Keratinocyte (primary cell): Measurements from ENCODE around the gene TUBE1. TPM values are rescaled to one million over a fixed set of nuclear protein-coding genes. Genes with fewer than 3 reads are reported as not detected.

Experiments used
- DNase-seq: peaks from one replicate; pipeline ENCODE4 v3.0.0-alpha.2; 2011; ENCODE audit warnings: low read depth, missing footprints, low spot score
- FAIRE-seq: peaks from 2 replicates; lab custom pipeline; 2011; peaks lifted over from hg19 to GRCh38; lab: Jason Lieb, UNC
- H2AFZ ChIP-seq: 2 replicates; pipeline ENCODE4 v1.6.0; 2012; ENCODE audit warnings: low read length, control low read depth, inconsistent platforms; ENCODE audit not compliant: control insufficient read depth
- H3K27ac ChIP-seq: 2 replicates; pipeline ENCODE4 v1.5.1; 2011; ENCODE audit warnings: low read length; ENCODE audit not compliant: control insufficient read depth, insufficient read depth
- H3K27me3 ChIP-seq: 3 replicates; pipeline ENCODE4 v1.6.0; 2011; ENCODE audit warnings: low read length; ENCODE audit not compliant: control insufficient read depth, insufficient read depth; ENCODE audit errors: extremely low read depth
- H3K36me3 ChIP-seq, 2 experiments: 2 replicates in 1 of 2; 3 replicates in 1 of 2; pipeline ENCODE4 v1.5.1; 2011; ENCODE audit warnings: low read length in 2 of 2, mild to moderate bottlenecking in 1 of 2; ENCODE audit not compliant: control insufficient read depth in 2 of 2, insufficient read depth in 2 of 2; ENCODE audit errors: extremely low read depth in 1 of 2
- H3K4me1 ChIP-seq: 3 replicates; pipeline ENCODE4 v1.5.1; 2011; ENCODE audit warnings: low read length; ENCODE audit not compliant: control insufficient read depth, insufficient read depth; ENCODE audit errors: extremely low read depth
- H3K4me2 ChIP-seq: 3 replicates; pipeline ENCODE4 v1.6.0; 2011; ENCODE audit warnings: low read depth, low read length; ENCODE audit not compliant: control insufficient read depth, insufficient read depth; ENCODE audit errors: extremely low read depth
- H3K4me3 ChIP-seq, 3 experiments: fragments of 200-600 bp in 1 of 3; sonication (generic) in 1 of 3; 2 replicates in 2 of 3; 3 replicates in 1 of 3; pipeline ENCODE4 v1.5.1; 2011 to 2016; ENCODE audit warnings: low read length in 3 of 3, mild to moderate bottlenecking in 3 of 3, control low read depth in 2 of 3, inconsistent platforms in 1 of 3, low read depth in 1 of 3, mixed read lengths in 1 of 3, mixed run types in 1 of 3, moderate library complexity in 1 of 3; ENCODE audit not compliant: control insufficient read depth in 2 of 3, insufficient read depth in 2 of 3; ENCODE audit errors: extremely low read depth in 1 of 3
- H3K79me2 ChIP-seq: 2 replicates; pipeline ENCODE4 v1.6.0; 2012; ENCODE audit warnings: low read length; ENCODE audit not compliant: control insufficient read depth, insufficient read depth
- H3K9ac ChIP-seq: 3 replicates; pipeline ENCODE4 v1.6.0; 2011; ENCODE audit warnings: low read length; ENCODE audit not compliant: control insufficient read depth, insufficient read depth; ENCODE audit errors: extremely low read depth
- H3K9me1 ChIP-seq: 3 replicates; pipeline ENCODE4 v1.6.0; 2011; ENCODE audit warnings: low read length; ENCODE audit not compliant: control insufficient read depth, insufficient read depth; ENCODE audit errors: extremely low read depth
- H3K9me3 ChIP-seq: 2 replicates; pipeline ENCODE4 v1.5.1; 2012; ENCODE audit warnings: low read depth, low read length; ENCODE audit not compliant: control insufficient read depth
- H4K20me1 ChIP-seq: 3 replicates; pipeline ENCODE4 v1.6.0; 2011; ENCODE audit warnings: low read length; ENCODE audit not compliant: control insufficient read depth, insufficient read depth; ENCODE audit errors: extremely low read depth
- EZH2 ChIP-seq: IDR thresholded peaks from one replicate; pipeline ENCODE4 v1.6.1; 2012; ENCODE audit warnings: inconsistent platforms, mild to moderate bottlenecking, low read length, moderate library complexity
- dilution Hi-C: fragments of 300-500 bp; cut with MboI; formaldehyde crosslinking; loops from one replicate; pipeline ENCODE4 v1.7.0; 2020; ENCODE audit warnings: low sequenced_read_pairs; ENCODE audit not compliant: extremely low pct_ligation_motif_present
- polyA plus RNA-seq, 5 experiments: library from polyadenylated mRNA; depleted of rRNA in 3 of 5; stranded (reverse) in 3 of 5; stranded (forward) in 1 of 5; unstranded in 1 of 5; fragments of >200 nt; gene quantifications; 1 replicate in 1 of 5; 2 replicates in 3 of 5; 3 replicates in 1 of 5; pipeline versions ENCODE4 v1.2.1 to v1.2.3, GENCODE V29; 2011 to 2012; ENCODE audit warnings: missing spikeins in 2 of 5, low read depth in 1 of 5, low replicate concordance in 1 of 5
- TF ChIP-seq, protein P1 (sequence below), 3 experiments: IDR thresholded peaks in 1 of 3; conservative IDR thresholded peaks in 1 of 3; optimal IDR thresholded peaks in 1 of 3; 2 replicates in 2 of 3; 3 replicates in 1 of 3; pipeline versions ENCODE3 to v1.5.1; 2011; ENCODE audit warnings: low read length in 3 of 3, mild to moderate bottlenecking in 3 of 3, moderate library complexity in 2 of 3, control low read depth in 1 of 3, inconsistent platforms in 1 of 3; ENCODE audit not compliant: insufficient read depth in 2 of 3; ENCODE audit errors: extremely low read depth in 1 of 3

TUBE1 gene
- polyA plus RNA-seq, 1 donor (not counting 4 experiments of a cell fraction or from before 2014, with no cell fraction given) = 15.4 TPM

DNA sequence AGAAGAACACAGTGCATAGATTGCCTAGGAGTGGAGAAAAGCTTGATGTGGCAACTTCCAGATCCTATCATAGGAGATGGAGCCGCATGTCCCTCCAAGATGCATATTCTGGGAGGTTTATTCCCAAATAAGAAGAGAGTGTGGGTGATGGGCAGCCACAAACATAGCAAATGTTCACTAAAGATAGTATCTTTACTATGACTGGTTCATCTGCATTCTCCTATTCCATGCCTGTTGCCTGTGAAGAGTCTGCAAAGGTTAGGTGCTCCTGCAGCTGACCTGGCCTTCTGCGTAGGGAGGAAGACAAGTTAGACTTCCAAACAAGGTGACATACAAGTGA, 47.9 kb downstream of the TUBE1 start:
- H2AFZ ChIP-seq = no peak overlapping the region

DNA sequence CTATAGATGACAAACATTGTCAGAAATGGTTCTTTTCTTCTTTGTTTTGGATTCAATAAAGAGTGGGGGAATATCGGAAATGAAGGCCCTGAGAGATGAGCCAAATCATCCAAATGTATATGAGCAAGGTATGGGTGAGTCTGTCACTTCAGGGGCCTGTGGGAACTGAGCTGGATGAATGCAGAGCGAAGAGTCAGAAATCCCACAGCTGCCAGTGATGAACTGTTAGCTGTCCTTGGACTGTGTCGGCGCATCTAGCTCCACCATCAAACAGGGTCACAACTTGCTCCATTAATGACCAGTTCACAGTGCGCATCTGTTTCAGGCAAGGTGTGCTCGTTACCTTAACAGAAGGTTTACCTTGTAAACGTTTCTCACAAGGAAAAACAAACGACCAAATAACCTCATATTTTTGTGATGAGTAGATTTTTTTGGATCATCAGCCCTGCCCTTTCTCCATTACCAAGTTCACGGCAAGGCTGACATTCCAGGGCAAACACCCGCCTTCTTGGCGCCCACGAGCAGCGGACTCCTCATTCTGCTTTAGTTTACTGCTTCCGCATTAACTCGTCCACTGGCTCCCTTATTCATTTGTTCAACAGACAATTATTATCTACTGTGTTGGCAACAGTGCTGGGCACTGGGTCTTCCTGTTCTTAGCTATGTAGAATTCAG, 48.4 kb downstream of the TUBE1 start:
- Histone ChIP-seq H3K36me3 (no peaks in the 10 kb centered on the region), H3K4me3 (no peak overlapping the region), H3K27me3 (no peaks in the 10 kb centered on the region), H3K9ac (no peak overlapping the region), H4K20me1 (no peaks in the 10 kb centered on the region), H3K27ac (no peak overlapping the region), H2AFZ (no peak overlapping the region), H3K79me2 (no peaks in the 10 kb centered on the region), H3K4me1 (peaks cover 4% of the 10 kb centered on the region), H3K9me1 (no peaks in the 10 kb centered on the region), H3K9me3 (no peaks in the 10 kb centered on the region), H3K4me2 (no peak overlapping the region)
- dilution Hi-C loops = no loop called here
- no peak for TF ChIP-seq EZH2
- TF ChIP-seq, protein P1, sequence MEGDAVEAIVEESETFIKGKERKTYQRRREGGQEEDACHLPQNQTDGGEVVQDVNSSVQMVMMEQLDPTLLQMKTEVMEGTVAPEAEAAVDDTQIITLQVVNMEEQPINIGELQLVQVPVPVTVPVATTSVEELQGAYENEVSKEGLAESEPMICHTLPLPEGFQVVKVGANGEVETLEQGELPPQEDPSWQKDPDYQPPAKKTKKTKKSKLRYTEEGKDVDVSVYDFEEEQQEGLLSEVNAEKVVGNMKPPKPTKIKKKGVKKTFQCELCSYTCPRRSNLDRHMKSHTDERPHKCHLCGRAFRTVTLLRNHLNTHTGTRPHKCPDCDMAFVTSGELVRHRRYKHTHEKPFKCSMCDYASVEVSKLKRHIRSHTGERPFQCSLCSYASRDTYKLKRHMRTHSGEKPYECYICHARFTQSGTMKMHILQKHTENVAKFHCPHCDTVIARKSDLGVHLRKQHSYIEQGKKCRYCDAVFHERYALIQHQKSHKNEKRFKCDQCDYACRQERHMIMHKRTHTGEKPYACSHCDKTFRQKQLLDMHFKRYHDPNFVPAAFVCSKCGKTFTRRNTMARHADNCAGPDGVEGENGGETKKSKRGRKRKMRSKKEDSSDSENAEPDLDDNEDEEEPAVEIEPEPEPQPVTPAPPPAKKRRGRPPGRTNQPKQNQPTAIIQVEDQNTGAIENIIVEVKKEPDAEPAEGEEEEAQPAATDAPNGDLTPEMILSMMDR (optimal IDR thresholded peaks at IDR 0.05 in 1 of 3, IDR thresholded peaks at IDR 0.05 in 1 of 3, conservative IDR thresholded peaks at IDR 0.05 in 1 of 3; ENCODE audit: extremely low read depth in 1 of 3, insufficient read depth in 2 of 3, low read length in 3 of 3) = no peak
- FAIRE-seq = no peak
- DNase-seq = no peak

More for the DNA sequence above, 47.9 kb downstream of the TUBE1 start:
- H3K9ac ChIP-seq = no peak overlapping the region
- no peaks in the 10 kb centered on the region for H3K27me3 ChIP-seq
- FAIRE-seq = no peak
- no peaks in the 10 kb centered on the region for H3K9me1 ChIP-seq
- no peaks in the 10 kb centered on the region for H3K9me3 ChIP-seq
- H3K4me1 ChIP-seq = peaks cover 4% of the 10 kb centered on the region
- TF ChIP-seq, protein P1 (optimal IDR thresholded peaks at IDR 0.05 in 1 of 3, IDR thresholded peaks at IDR 0.05 in 1 of 3, conservative IDR thresholded peaks at IDR 0.05 in 1 of 3; ENCODE audit: extremely low read depth in 1 of 3, insufficient read depth in 2 of 3, low read length in 3 of 3) = no peak
- TF ChIP-seq EZH2 = no peak
- no peaks in the 10 kb centered on the region for H3K36me3 ChIP-seq
- no peaks in the 10 kb centered on the region for H4K20me1 ChIP-seq
- H3K79me2 ChIP-seq = no peaks in the 10 kb centered on the region
- H3K27ac ChIP-seq = no peak overlapping the region
- dilution Hi-C loops = no loop called here
- DNase-seq = no peak
- H3K4me3 ChIP-seq = no peak overlapping the region
- no peak overlapping the region for H3K4me2 ChIP-seq
